Fibroblast of lung (primary cell): Measurements from ENCODE around the gene TMEM120B.

Experiments used
- EZH2 ChIP-seq: IDR thresholded peaks from 2 replicates; pipeline ENCODE4 v1.5.1; 2012; ENCODE audit warnings: low read length, control low read depth, mild to moderate bottlenecking; ENCODE audit errors: missing control alignments
- TF ChIP-seq, protein P1 (sequence below), 2 donors: IDR thresholded peaks in 1 of 2; conservative IDR thresholded peaks in 1 of 2; 1 replicate in 1 of 2; 2 replicates in 1 of 2; pipeline ENCODE4 v1.5.1; 2011 to 2012; ENCODE audit warnings: low read length in 2 of 2, control low read depth in 1 of 2, inconsistent platforms in 1 of 2, low read depth in 1 of 2, mild to moderate bottlenecking in 1 of 2

- TF ChIP-seq, protein P1, sequence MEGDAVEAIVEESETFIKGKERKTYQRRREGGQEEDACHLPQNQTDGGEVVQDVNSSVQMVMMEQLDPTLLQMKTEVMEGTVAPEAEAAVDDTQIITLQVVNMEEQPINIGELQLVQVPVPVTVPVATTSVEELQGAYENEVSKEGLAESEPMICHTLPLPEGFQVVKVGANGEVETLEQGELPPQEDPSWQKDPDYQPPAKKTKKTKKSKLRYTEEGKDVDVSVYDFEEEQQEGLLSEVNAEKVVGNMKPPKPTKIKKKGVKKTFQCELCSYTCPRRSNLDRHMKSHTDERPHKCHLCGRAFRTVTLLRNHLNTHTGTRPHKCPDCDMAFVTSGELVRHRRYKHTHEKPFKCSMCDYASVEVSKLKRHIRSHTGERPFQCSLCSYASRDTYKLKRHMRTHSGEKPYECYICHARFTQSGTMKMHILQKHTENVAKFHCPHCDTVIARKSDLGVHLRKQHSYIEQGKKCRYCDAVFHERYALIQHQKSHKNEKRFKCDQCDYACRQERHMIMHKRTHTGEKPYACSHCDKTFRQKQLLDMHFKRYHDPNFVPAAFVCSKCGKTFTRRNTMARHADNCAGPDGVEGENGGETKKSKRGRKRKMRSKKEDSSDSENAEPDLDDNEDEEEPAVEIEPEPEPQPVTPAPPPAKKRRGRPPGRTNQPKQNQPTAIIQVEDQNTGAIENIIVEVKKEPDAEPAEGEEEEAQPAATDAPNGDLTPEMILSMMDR (conservative IDR thresholded peaks at IDR 0.05 in 1 of 2, IDR thresholded peaks at IDR 0.05 in 1 of 2; ENCODE audit: low read depth in 1 of 2, low read length in 2 of 2) = no peak
- TF ChIP-seq EZH2 = no peak
Observed at GRCh38 chr12:121762269-121762668, 49.7 kb downstream of the TMEM120B start.
